Inferior parietal cortex (tissue), 1 donor: ENCODE data around the gene AATK.

Experiments used
- DNase-seq: peaks from one replicate; pipeline ENCODE4 v3.0.0-alpha.2; 2016; ENCODE audit errors: extremely low spot score

Gene AATK

GRCh38 chr17:81143717-81144422 is 22.2 kb downstream of the AATK start:
- DNase-seq, result no peak

- no peak for DNase-seq
These were observed 22.9 kb downstream of the AATK start for GRCh38 chr17:81143200-81143527.

- peak; percentile 87 for DNase-seq
These were observed 23.5 kb downstream of the AATK start for GRCh38 chr17:81142301-81143199.

- no peak for DNase-seq
These were observed 25.3 kb downstream of the AATK start for GRCh38 chr17:81140695-81141094.

GRCh38 chr17:81140018-81140417 is 26.0 kb downstream of the AATK start:
- no peak for DNase-seq

- DNase-seq, result no peak
These were observed 26.6 kb downstream of the AATK start for GRCh38 chr17:81139428-81139827.

- no peak for DNase-seq
These were observed 27.5 kb downstream of the AATK start for GRCh38 chr17:81138500-81138899.

GRCh38 chr17:81138083-81138482 is 27.9 kb downstream of the AATK start:
- DNase-seq, result no peak

GRCh38 chr17:81137248-81137647 is 28.8 kb downstream of the AATK start:
- no peak for DNase-seq

GRCh38 chr17:81136366-81136765 is 29.7 kb downstream of the AATK start:
- no peak for DNase-seq

- DNase-seq, result no peak
These were observed 30.3 kb downstream of the AATK start for GRCh38 chr17:81135505-81136278.

- no peak for DNase-seq
These were observed 31.8 kb downstream of the AATK start for GRCh38 chr17:81134064-81134781.

- DNase-seq, result no peak
These were observed 33.0 kb downstream of the AATK start for GRCh38 chr17:81132770-81133723.

GRCh38 chr17:81132197-81132540 is 33.9 kb downstream of the AATK start:
- no peak for DNase-seq

GRCh38 chr17:81131486-81132196 is 34.4 kb downstream of the AATK start:
- no peak for DNase-seq

GRCh38 chr17:81130385-81131361 is 35.3 kb downstream of the AATK start:
- no peak for DNase-seq

GRCh38 chr17:81129711-81130367 is 36.2 kb downstream of the AATK start:
- no peak for DNase-seq

GRCh38 chr17:81129289-81129688 is 36.7 kb downstream of the AATK start:
- no peak for DNase-seq
